ENCODE results near the gene TEAD3.

DNA sequence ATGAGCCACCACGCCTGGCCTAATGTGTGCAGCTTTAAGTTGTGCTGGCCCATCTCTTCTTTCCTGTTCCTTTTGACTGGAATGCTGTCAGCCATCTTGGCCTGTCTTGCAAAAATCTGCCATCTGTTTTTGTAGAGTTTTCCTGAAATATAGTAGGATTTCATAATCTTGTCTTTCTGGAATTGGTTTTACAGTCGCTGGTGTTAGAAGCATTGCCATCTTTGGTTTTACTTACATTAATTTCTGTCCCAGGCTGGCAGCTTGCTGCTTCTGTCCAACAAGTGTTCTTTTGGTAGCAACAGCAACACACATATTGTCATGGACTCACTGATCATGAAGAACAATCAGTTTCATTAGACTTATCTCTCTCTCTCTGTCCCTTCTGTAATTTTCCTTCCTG is 45.0 kb upstream of the TEAD3 start:
- TF ChIP-seq RAD21 (IDR thresholded peaks at IDR 0.05; ENCODE audit: low read depth): no peak
- TF ChIP-seq, protein P1, sequence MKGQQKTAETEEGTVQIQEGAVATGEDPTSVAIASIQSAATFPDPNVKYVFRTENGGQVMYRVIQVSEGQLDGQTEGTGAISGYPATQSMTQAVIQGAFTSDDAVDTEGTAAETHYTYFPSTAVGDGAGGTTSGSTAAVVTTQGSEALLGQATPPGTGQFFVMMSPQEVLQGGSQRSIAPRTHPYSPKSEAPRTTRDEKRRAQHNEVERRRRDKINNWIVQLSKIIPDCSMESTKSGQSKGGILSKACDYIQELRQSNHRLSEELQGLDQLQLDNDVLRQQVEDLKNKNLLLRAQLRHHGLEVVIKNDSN (IDR thresholded peaks at IDR 0.05): no peak
- no peak for TF ChIP-seq EGR1 (IDR thresholded peaks at IDR 0.05)
- no peak for TF ChIP-seq EP300 (IDR thresholded peaks at IDR 0.05; ENCODE audit: borderline replicate concordance)
- TF ChIP-seq MAX (IDR thresholded peaks at IDR 0.05): no peak
- no peak for TF ChIP-seq CREB1 (IDR thresholded peaks at IDR 0.05; ENCODE audit: low read depth)
- no peak for TF ChIP-seq TAF1 (IDR thresholded peaks at IDR 0.05; ENCODE audit: low read depth)
